ENCODE results near the gene GTF3C1.

GRCh38 chr16:27586711-27587110 is 37.0 kb upstream of the GTF3C1 start:
- TF ChIP-seq SUZ12 (IDR thresholded peaks at IDR 0.05; ENCODE audit: extremely low read depth, insufficient read depth, insufficient read length) (no peak), YY1 (IDR thresholded peaks at IDR 0.05; ENCODE audit: insufficient read depth, insufficient read length) (no peak), ZNF274 (IDR thresholded peaks at IDR 0.05; ENCODE audit: low read depth, low read length) (no peak)

Measured in NT2/D1 (cell line).